Parathyroid adenoma (tissue), 2 donors: ENCODE measurements around the gene NDUFV3.
"Not testable (repeated sequence)": the region's sequence is repeated elsewhere in the genome, so short reads cannot be mapped to it uniquely, and the experiment has no call there.

ENCODE experiments used
- H2AFZ ChIP-seq: fragments of 300-600 bp; sonication (generic); one replicate; pipeline ENCODE4 v1.7.0; 2017; ENCODE audit warnings: antibody characterized with exemption, mild to moderate bottlenecking
- H3K27ac ChIP-seq: fragments of 300-600 bp; sonication (generic); one replicate; pipeline ENCODE4 v1.7.0; 2017
- H3K27me3 ChIP-seq: fragments of 300-600 bp; sonication (generic); one replicate; pipeline ENCODE4 v1.7.0; 2017; ENCODE audit warnings: low read length; ENCODE audit not compliant: control insufficient read depth, insufficient read depth
- H3K36me3 ChIP-seq: fragments of 300-600 bp; sonication (generic); one replicate; pipeline ENCODE4 v1.7.0; 2017; ENCODE audit warnings: low read length; ENCODE audit not compliant: control insufficient read depth, insufficient read depth
- H3K4me1 ChIP-seq: fragments of 300-600 bp; sonication (generic); one replicate; pipeline ENCODE4 v1.7.0; 2017; ENCODE audit warnings: control low read depth
- H3K4me2 ChIP-seq: fragments of 300-600 bp; sonication (generic); one replicate; pipeline ENCODE4 v1.7.0; 2017; ENCODE audit warnings: low read length
- H3K4me3 ChIP-seq: fragments of 300-600 bp; sonication (generic); one replicate; pipeline ENCODE4 v1.7.0; 2017; ENCODE audit warnings: low read depth, low read length
- H3K79me2 ChIP-seq: fragments of 300-600 bp; sonication (generic); one replicate; pipeline ENCODE4 v1.7.0; 2017; ENCODE audit warnings: control low read depth
- H3K9ac ChIP-seq: fragments of 300-600 bp; sonication (generic); one replicate; pipeline ENCODE4 v1.7.0; 2017; ENCODE audit warnings: mild to moderate bottlenecking
- H3K9me3 ChIP-seq: fragments of 300-600 bp; sonication (generic); one replicate; pipeline ENCODE4 v1.7.0; 2017; ENCODE audit warnings: low read length; ENCODE audit not compliant: control insufficient read depth
- CTCF ChIP-seq: fragments of 300-600 bp; sonication (generic); IDR thresholded peaks from one replicate; pipeline ENCODE4 v1.7.0; 2017; ENCODE audit warnings: antibody characterized with exemption, mild to moderate bottlenecking
- donor health status: primary hyperparathyroidism.

Gene NDUFV3

GRCh38 chr21:42873096-42873495, 20.0 kb upstream of the NDUFV3 start:
- no peak overlapping the region for H2AFZ ChIP-seq
- no peak for TF ChIP-seq CTCF
- no peaks in the 10 kb centered on the region for H3K9me3 ChIP-seq
- no peak overlapping the region for H3K4me2 ChIP-seq
- H3K4me1 ChIP-seq, result no peaks in the 10 kb centered on the region
- H3K9ac ChIP-seq, result no peak overlapping the region
- H3K27ac ChIP-seq, result no peak overlapping the region
- H3K4me3 ChIP-seq, result no peak overlapping the region
- H3K36me3 ChIP-seq, result no peaks in the 10 kb centered on the region
- no peaks in the 10 kb centered on the region for H3K79me2 ChIP-seq
- H3K27me3 ChIP-seq, result no peaks in the 10 kb centered on the region

- H3K36me3 ChIP-seq, H3K79me2 ChIP-seq: not testable (repeated sequence)
Measured at GRCh38 chr21:42875811-42876210, 17.3 kb upstream of the NDUFV3 start.

GRCh38 chr21:42878678-42878992, 14.5 kb upstream of the NDUFV3 start:
- H3K4me3 ChIP-seq, result peak overlapping the region; percentile 83
- no peaks in the 10 kb centered on the region for H3K79me2 ChIP-seq
- H3K27me3 ChIP-seq, result no peaks in the 10 kb centered on the region
- H3K9me3 ChIP-seq, result no peaks in the 10 kb centered on the region
- peak overlapping the region; percentile 72 for H3K4me2 ChIP-seq
- H3K27ac ChIP-seq, result peak overlapping the region; percentile 79
- H3K9ac ChIP-seq, result no peak overlapping the region
- H3K36me3 ChIP-seq, result no peaks in the 10 kb centered on the region
- no peak for TF ChIP-seq CTCF
- peak overlapping the region; percentile 94 for H2AFZ ChIP-seq
- no peaks in the 10 kb centered on the region for H3K4me1 ChIP-seq

More at GRCh38 chr21:42875811-42876210, 17.3 kb upstream of the NDUFV3 start:
- H3K9me3 ChIP-seq, H3K27ac ChIP-seq, H3K4me1 ChIP-seq, H2AFZ ChIP-seq, H3K27me3 ChIP-seq, H3K4me2 ChIP-seq, H3K9ac ChIP-seq, H3K4me3 ChIP-seq: not testable (repeated sequence)

- Histone ChIP-seq H3K79me2 (no peaks in the 10 kb centered on the region), H3K4me2 (peak within 1 kb of the TSS; percentile 72), H3K27ac (peak within 1 kb of the TSS; percentile 79), H3K9me3 (no peaks in the 10 kb centered on the region), H2AFZ (peak within 1 kb of the TSS; percentile 94), H3K9ac (no peak within 1 kb of the TSS), H3K4me1 (no peaks in the 10 kb centered on the region), H3K36me3 (no peaks in the 10 kb centered on the region), H3K4me3 (peak within 1 kb of the TSS; percentile 83), H3K27me3 (no peaks in the 10 kb centered on the region)
- no peak for TF ChIP-seq CTCF
Measured at GRCh38 chr21:42878993-42879787, 13.9 kb upstream of the NDUFV3 start, which contains the start of gene WDR4. TSS of gene WDR4 (minus strand) at chr21:42879539. CDS start at chr21:42879495, 44 bp downstream.

GRCh38 chr21:42880352-42880751, 12.8 kb upstream of the NDUFV3 start:
- no peak overlapping the region for H3K9ac ChIP-seq
- H3K4me3 ChIP-seq, result peak overlapping the region; percentile 83
- no peaks in the 10 kb centered on the region for H3K4me1 ChIP-seq
- H3K79me2 ChIP-seq, result no peaks in the 10 kb centered on the region
- no peaks in the 10 kb centered on the region for H3K9me3 ChIP-seq
- H3K4me2 ChIP-seq, result peak overlapping the region; percentile 72
- no peak overlapping the region for H2AFZ ChIP-seq
- no peaks in the 10 kb centered on the region for H3K27me3 ChIP-seq
- no peak overlapping the region for H3K27ac ChIP-seq
- no peak for TF ChIP-seq CTCF
- H3K36me3 ChIP-seq, result no peaks in the 10 kb centered on the region
